ENCODE results near the gene INKA1. TPM values are rescaled to one million over a fixed set of nuclear protein-coding genes. Genes with fewer than 3 reads are reported as not detected.

Gene INKA1
- total RNA-seq, 1 donor from 2014 or later: 7.9 TPM

DNA sequence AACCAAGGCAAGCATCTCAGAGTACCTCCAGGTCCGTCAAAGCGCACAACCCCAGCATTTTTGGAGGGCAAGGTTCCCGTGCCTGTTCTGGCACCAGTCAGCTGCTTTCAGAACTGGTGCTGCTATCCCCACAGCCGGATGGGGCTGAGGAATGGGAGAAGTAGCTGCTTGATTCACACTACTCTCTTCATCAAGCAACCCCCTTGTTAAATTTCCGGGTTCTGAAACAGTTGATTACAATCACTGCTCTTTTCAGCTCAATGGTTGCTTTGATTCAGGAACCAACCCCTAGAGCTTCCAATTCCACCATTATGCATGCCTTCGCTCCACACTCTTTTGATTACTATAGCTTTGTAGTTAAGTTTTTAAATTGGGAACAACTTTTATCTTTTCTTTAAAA, 23.0 kb downstream of the INKA1 start:
- TF ChIP-seq, protein P1, sequence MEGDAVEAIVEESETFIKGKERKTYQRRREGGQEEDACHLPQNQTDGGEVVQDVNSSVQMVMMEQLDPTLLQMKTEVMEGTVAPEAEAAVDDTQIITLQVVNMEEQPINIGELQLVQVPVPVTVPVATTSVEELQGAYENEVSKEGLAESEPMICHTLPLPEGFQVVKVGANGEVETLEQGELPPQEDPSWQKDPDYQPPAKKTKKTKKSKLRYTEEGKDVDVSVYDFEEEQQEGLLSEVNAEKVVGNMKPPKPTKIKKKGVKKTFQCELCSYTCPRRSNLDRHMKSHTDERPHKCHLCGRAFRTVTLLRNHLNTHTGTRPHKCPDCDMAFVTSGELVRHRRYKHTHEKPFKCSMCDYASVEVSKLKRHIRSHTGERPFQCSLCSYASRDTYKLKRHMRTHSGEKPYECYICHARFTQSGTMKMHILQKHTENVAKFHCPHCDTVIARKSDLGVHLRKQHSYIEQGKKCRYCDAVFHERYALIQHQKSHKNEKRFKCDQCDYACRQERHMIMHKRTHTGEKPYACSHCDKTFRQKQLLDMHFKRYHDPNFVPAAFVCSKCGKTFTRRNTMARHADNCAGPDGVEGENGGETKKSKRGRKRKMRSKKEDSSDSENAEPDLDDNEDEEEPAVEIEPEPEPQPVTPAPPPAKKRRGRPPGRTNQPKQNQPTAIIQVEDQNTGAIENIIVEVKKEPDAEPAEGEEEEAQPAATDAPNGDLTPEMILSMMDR (IDR thresholded peaks at IDR 0.05): no peak
- no peak for DNase-seq (ENCODE audit: low spot score)
- Mint-ChIP-seq H3K27ac (ENCODE audit: unreplicated experiment) (no peak overlapping the region), H3K36me3 (ENCODE audit: low read depth) (peaks cover 1% of the 10 kb centered on the region), H3K9me3 (ENCODE audit: low read depth) (no peaks in the 10 kb centered on the region), H3K27me3 (ENCODE audit: low read depth) (no peaks in the 10 kb centered on the region), H3K4me3 (ENCODE audit: unreplicated experiment) (no peak overlapping the region), H3K4me1 (ENCODE audit: low read depth) (no peaks in the 10 kb centered on the region)

- Mint-ChIP-seq H3K27me3 (ENCODE audit: low read depth) (no peaks in the 10 kb centered on the region), H3K36me3 (ENCODE audit: low read depth) (peaks cover 1% of the 10 kb centered on the region), H3K4me3 (ENCODE audit: unreplicated experiment) (no peak overlapping the region), H3K4me1 (ENCODE audit: low read depth) (no peaks in the 10 kb centered on the region), H3K9me3 (ENCODE audit: low read depth) (no peaks in the 10 kb centered on the region), H3K27ac (ENCODE audit: unreplicated experiment) (no peak overlapping the region)
- no peak for DNase-seq (ENCODE audit: low spot score)
- TF ChIP-seq, protein P1 (IDR thresholded peaks at IDR 0.05): no peak
These were observed 28.3 kb downstream of the INKA1 start for GRCh38 chr3:49831341-49831740.

DNA sequence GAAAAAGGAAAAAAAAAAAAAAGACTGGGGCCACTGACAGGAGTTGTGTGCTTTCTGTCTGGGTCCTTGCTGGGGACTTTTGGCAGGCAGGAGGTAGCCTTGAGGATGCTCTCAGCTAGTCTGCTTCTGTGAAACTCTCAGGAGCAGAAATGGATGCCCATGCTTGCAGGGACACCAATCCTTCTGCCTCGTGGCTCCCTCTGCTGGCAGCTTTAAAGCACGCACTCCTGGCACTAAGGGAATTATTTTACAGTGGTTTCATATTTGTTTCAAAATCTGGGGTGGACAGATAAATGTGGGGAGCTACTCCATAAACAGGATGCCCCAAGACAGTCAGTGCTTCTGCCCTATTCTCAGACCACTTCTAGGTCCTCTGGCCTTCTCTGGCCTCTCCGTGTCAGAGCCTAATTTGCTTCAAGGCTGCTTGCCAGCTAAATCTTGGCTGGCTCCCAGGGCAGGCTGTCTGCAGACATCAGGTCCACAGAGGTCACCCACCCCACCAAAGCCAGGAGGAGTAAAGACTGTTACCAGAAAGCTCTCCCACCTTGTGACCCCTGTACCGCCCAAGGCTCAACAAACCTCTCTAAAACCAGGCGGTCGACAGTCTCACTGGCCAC, 36.2 kb downstream of the INKA1 start:
- H3K4me3 Mint-ChIP-seq (ENCODE audit: unreplicated experiment): no peak overlapping the region
- peak overlapping the region; percentile 42 for H3K27ac Mint-ChIP-seq (ENCODE audit: unreplicated experiment)
- TF ChIP-seq, protein P1 (IDR thresholded peaks at IDR 0.05): peak; percentile 94
- DNase-seq (ENCODE audit: low spot score): no peak
- H3K27me3 Mint-ChIP-seq (ENCODE audit: low read depth): no peaks in the 10 kb centered on the region
- H3K36me3 Mint-ChIP-seq (ENCODE audit: low read depth): no peaks in the 10 kb centered on the region
- no peaks in the 10 kb centered on the region for H3K9me3 Mint-ChIP-seq (ENCODE audit: low read depth)
- H3K4me1 Mint-ChIP-seq (ENCODE audit: low read depth): peaks cover 13% of the 10 kb centered on the region

GRCh38 chr3:49840388-49840787, 37.3 kb downstream of the INKA1 start:
- TF ChIP-seq, protein P1 (IDR thresholded peaks at IDR 0.05): no peak
- Mint-ChIP-seq H3K27me3 (ENCODE audit: low read depth) (no peaks in the 10 kb centered on the region), H3K27ac (ENCODE audit: unreplicated experiment) (no peak overlapping the region), H3K36me3 (ENCODE audit: low read depth) (no peaks in the 10 kb centered on the region), H3K9me3 (ENCODE audit: low read depth) (no peaks in the 10 kb centered on the region), H3K4me3 (ENCODE audit: unreplicated experiment) (no peak overlapping the region), H3K4me1 (ENCODE audit: low read depth) (peaks cover 13% of the 10 kb centered on the region)
- no peak for DNase-seq (ENCODE audit: low spot score)

DNA sequence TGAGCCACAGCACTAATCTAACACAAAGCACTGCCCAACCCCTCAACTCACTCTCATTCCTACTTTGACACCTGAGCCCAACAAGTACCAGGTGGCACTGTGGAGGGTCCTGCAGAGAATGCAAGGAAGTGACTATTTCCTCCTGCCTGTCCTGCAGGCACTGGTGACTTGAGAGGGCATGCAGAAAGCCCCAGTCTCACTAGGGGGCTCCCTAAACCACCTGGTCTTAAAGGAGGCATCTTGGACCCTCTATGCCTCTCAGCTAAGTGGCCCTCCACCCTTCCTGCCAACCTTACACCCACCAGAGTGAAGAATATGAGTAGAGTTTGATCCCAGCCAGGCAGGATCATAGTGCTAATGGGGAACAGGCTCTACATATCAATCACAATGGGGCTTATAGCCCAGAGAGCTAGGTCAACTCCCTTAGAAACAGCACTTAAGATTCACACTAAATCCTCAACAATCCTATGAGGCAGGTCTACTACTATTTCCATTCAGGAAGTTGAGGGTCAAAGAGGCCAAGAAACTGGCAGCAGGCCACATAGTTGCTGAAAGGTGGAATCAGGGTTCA, 38.1 kb downstream of the INKA1 start:
- DNase-seq (ENCODE audit: low spot score): no peak
- Mint-ChIP-seq H3K27ac (ENCODE audit: unreplicated experiment) (no peak overlapping the region), H3K4me1 (ENCODE audit: low read depth) (peaks cover 13% of the 10 kb centered on the region), H3K9me3 (ENCODE audit: low read depth) (no peaks in the 10 kb centered on the region), H3K4me3 (ENCODE audit: unreplicated experiment) (no peak overlapping the region), H3K36me3 (ENCODE audit: low read depth) (no peaks in the 10 kb centered on the region), H3K27me3 (ENCODE audit: low read depth) (no peaks in the 10 kb centered on the region)
- TF ChIP-seq, protein P1 (IDR thresholded peaks at IDR 0.05): peak; percentile 66
